ENCODE measurements around the gene GREM2.

- TF ChIP-seq BHLHE40 (IDR thresholded peaks at IDR 0.05; ENCODE audit: low read depth, low read length) (no peak), CTCF (IDR thresholded peaks at IDR 0.05) (no peak), CEBPB (IDR thresholded peaks at IDR 0.05) (no peak), NR3C1 (IDR thresholded peaks at IDR 0.05) (no peak), MAX (IDR thresholded peaks at IDR 0.05) (no peak), PBX3 (IDR thresholded peaks at IDR 0.05) (no peak), ZSCAN20 (CRISPR knock-in tag; IDR thresholded peaks at IDR 0.05) (no peak), CHD2 (IDR thresholded peaks at IDR 0.05; ENCODE audit: low read length, partially characterized antibody) (no peak), EP300 (IDR thresholded peaks at IDR 0.05) (no peak), E2F6 (IDR thresholded peaks at IDR 0.05; ENCODE audit: borderline replicate concordance, low read depth) (no peak), FOSL2 (IDR thresholded peaks at IDR 0.05) (no peak), FOSL2 (CRISPR knock-in tag; IDR thresholded peaks at IDR 0.05) (no peak), JUN (IDR thresholded peaks at IDR 0.05) (no peak), POLR2A (IDR thresholded peaks at IDR 0.05; ENCODE audit: low read length) (no peak)
These were observed 7.0 kb upstream of the GREM2 start for GRCh38 chr1:240618946-240619345.

Measured in A549 (cell line).